Neural crest cell (in vitro differentiated cells): ENCODE measurements around the gene HSPA1A. TPM values are rescaled to one million over a fixed set of nuclear protein-coding genes. Genes with fewer than 3 reads are reported as not detected.

ENCODE experiments used
- DNase-seq: peaks from one replicate; pipeline ENCODE4 v3.0.0; 2021; ENCODE audit warnings: low read depth, mixed read lengths, low spot score
- H3K27ac Mint-ChIP-seq: one replicate; pipeline ENCODE4 v1.8.0; 2021; ENCODE audit warnings: mild to moderate bottlenecking, mixed read lengths; ENCODE audit not compliant: unreplicated experiment
- H3K27me3 Mint-ChIP-seq: 2 replicates; pipeline ENCODE4 v1.8.0; 2021; ENCODE audit warnings: low read depth, mild to moderate bottlenecking, mixed read lengths
- H3K36me3 Mint-ChIP-seq: 2 replicates; pipeline ENCODE4 v1.8.0; 2021; ENCODE audit warnings: low read depth, mild to moderate bottlenecking, mixed read lengths
- H3K4me1 Mint-ChIP-seq: 2 replicates; pipeline ENCODE4 v1.8.0; 2021; ENCODE audit warnings: mixed read lengths
- H3K4me3 Mint-ChIP-seq: one replicate; pipeline ENCODE4 v1.8.0; 2021; ENCODE audit warnings: mild to moderate bottlenecking, mixed read lengths
- H3K9me3 Mint-ChIP-seq: 2 replicates; pipeline ENCODE4 v1.8.0; 2021; ENCODE audit warnings: mixed read lengths
- CTCF ChIP-seq: fragments of 200-600 bp; sonication (generic); conservative IDR thresholded peaks from 2 replicates; pipeline ENCODE4 v1.5.0; 2021; ENCODE audit warnings: antibody characterized with exemption, mild to moderate bottlenecking
- total RNA-seq: library from RNA; stranded (reverse); gene quantifications from 2 replicates; pipeline ENCODE4 v1.2.1, GENCODE V29; 2021

Gene HSPA1A
- total RNA-seq, 1 donor from 2014 or later, result 72.3 TPM

- no peaks in the 10 kb centered on the region for H3K27me3 Mint-ChIP-seq
- H3K9me3 Mint-ChIP-seq, result no peaks in the 10 kb centered on the region
- no peak for DNase-seq
- TF ChIP-seq CTCF, result no peak
- H3K36me3 Mint-ChIP-seq, result peaks cover 2% of the 10 kb centered on the region
- H3K27ac Mint-ChIP-seq, result no peak overlapping the region
- H3K4me1 Mint-ChIP-seq, result no peaks in the 10 kb centered on the region
- H3K4me3 Mint-ChIP-seq, result no peak overlapping the region
These were observed 36.1 kb upstream of the HSPA1A start for GRCh38 chr6:31778999-31779885.

GRCh38 chr6:31779908-31780307, 35.4 kb upstream of the HSPA1A start:
- H3K36me3 Mint-ChIP-seq, result peaks cover 8% of the 10 kb centered on the region
- H3K27me3 Mint-ChIP-seq, result no peaks in the 10 kb centered on the region
- no peak for TF ChIP-seq CTCF
- DNase-seq, result no peak
- H3K27ac Mint-ChIP-seq, result no peak overlapping the region
- no peaks in the 10 kb centered on the region for H3K9me3 Mint-ChIP-seq
- no peak overlapping the region for H3K4me3 Mint-ChIP-seq
- H3K4me1 Mint-ChIP-seq, result no peaks in the 10 kb centered on the region

- no peaks in the 10 kb centered on the region for H3K9me3 Mint-ChIP-seq
- no peak for DNase-seq
- no peak overlapping the region for H3K4me3 Mint-ChIP-seq
- no peak for TF ChIP-seq CTCF
- no peaks in the 10 kb centered on the region for H3K27me3 Mint-ChIP-seq
- H3K27ac Mint-ChIP-seq, result peak overlapping the region; percentile 19
- peaks cover 8% of the 10 kb centered on the region for H3K36me3 Mint-ChIP-seq
- no peaks in the 10 kb centered on the region for H3K4me1 Mint-ChIP-seq
These were observed 34.7 kb upstream of the HSPA1A start for GRCh38 chr6:31780507-31781243.

GRCh38 chr6:31781244-31782125, 33.9 kb upstream of the HSPA1A start:
- peak overlapping the region; percentile 19 for H3K27ac Mint-ChIP-seq
- H3K9me3 Mint-ChIP-seq, result no peaks in the 10 kb centered on the region
- TF ChIP-seq CTCF, result no peak
- no peak overlapping the region for H3K4me3 Mint-ChIP-seq
- H3K4me1 Mint-ChIP-seq, result no peaks in the 10 kb centered on the region
- DNase-seq, result no peak
- H3K36me3 Mint-ChIP-seq, result peaks cover 8% of the 10 kb centered on the region
- H3K27me3 Mint-ChIP-seq, result no peaks in the 10 kb centered on the region
